GM18517 (cell line): ENCODE data around the gene EPHB3.
"Not testable (repeated sequence)": the region's sequence is repeated elsewhere in the genome, so short reads cannot be mapped to it uniquely, and the experiment has no call there.

Source experiments
- ATAC-seq: cut with Tn5 transposase; IDR thresholded peaks from one replicate; pipeline ENCODE4 v1.9.1; 2021; ENCODE audit warnings: mild to moderate bottlenecking, moderate library complexity; ENCODE audit not compliant: unreplicated experiment

The EPHB3 gene

DNA sequence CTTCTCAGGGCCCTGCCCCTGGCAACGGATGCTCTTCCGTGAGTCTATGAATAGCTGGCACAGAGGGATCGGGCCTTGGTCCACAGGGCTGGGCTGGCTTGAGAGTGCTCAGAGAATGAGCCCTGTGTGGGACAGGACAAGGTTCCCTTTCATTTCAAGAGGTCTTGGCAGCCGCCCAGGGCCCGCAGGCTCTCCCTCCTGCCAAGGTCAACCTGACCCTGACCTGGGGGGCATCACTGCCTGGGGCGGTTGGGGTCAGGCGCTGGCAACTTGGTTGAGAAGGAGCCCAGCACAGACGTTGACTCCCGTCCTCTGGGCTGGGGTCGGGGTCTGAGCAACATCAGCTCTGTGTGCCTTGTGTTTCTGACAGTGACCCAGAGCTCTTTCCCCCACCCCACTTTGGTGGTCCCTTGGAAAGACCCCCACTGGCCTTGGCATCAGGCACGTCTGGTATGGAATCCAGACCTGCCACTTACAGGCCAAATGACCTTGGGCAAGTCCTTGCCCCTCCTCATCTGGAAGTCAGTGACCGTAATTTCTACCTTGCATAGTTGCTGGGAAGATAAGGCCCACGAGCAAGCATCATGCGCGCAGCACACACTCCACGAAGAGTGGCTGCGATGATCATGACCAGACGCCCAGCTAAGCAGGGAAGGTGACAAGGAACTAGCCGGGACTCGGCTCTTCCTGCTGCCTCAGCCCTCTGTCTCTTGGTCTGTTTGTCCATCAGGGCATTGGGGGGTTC lies 36.4 kb downstream of the EPHB3 start:
- no peak for ATAC-seq

DNA sequence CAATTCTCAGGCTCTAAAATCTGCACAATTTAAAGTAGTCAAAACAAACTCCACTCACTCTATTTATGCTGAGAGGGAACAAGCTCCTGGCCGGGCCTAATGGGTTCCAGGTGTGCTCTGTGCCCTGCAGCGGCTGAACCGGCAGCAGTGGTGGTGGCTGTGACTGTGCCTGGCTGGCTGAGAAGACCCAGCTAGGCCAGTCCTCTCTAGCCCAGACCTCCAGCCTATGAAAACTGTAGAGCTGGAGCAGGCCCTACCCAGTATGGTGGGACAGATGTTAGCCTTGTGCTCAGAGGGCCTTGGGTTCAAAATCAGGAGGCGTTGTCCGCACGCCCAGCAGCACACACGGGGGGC lies 37.0 kb downstream of the EPHB3 start:
- ATAC-seq: no peak

DNA sequence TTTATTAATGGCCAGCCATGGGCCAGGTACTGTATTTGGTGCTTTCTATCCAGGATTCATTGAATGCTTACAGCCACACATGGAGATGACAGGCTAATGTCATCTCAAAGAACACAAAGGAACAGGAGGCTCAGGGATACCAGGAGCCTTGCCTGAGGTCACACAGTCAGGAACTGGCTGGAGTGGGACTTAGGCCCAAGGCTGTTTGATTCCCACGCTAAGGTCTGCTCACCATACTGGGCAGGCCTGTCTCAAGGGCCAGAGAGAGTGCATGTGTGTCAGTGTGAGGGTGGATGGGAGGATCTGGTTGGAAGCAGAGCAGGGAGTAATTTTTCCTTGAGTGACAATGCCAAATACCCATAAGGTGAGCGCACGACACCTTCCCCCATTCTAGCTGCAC lies 37.6 kb downstream of the EPHB3 start:
- no peak for ATAC-seq

DNA sequence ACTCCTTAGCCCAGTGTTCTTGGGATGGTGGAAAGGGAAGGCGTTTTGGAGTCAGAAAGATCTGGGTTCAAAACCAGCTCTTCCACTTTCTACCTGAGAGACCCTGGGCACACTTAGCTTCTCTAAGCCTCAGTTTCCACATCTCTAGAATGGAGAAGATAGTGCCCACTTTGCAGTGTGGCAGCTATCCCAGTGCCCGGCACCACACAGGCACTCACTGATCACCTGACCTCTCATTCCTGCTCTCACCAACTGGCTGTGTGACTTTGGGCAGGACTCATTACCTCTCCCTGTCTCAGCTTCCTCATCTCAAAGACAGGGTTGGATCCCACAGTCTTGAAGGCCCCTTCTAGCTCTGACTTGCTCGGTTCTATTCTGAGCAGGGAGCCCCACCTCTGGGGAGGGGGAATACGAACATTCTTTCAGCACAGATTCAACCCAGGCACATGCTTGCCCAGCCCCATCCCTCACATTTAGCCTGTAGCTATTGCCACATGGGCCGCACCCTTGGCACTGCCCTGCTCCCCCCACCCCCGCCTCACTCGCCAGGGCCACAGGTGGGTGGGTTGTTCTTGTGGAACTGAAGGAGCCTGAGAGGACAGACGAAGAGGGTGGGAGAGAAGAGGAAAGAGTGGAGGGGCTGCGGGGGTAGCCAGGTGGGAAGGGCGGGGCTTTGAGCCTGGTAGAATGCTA lies 39.2 kb downstream of the EPHB3 start:
- ATAC-seq: no peak

DNA sequence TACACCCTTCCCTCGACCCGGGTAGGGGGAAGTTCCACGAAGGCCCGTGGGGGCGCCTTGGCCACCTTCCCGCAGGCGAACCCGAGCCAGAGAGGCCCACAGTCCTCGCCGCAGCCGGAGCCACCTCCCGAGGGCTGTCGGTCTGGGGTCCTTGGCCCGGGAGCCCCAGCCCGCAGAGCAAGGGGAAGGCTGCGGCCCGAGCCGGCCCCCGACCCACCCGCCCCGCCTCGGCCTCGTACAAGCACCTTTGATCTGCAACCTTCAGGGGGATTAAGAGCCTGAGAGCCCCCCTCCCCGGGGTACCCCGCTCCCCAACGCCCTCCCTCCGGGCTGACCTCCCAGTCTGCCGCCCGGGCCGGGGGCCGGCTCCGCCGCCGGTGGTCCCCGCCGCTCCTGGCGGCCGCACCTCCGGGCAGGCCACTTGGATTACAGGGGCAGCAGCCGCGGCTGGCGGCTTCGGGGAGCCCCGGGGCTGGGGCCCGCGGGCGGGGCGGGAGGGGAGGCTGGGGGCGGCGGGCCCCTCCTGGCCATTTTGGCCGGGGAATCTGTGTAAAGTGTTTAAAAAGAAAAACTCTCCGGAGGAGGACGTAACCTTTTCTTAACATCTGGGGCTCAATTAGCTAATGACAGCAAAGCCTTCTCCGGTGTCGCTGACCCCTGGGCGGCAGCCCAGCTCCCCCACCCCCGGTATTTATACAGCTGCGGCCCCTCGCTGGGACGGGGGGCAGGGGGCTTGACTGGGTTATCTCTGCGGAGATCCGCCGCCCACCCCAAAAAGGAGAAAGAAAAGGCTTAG lies 40.2 kb downstream of the EPHB3 start:
- ATAC-seq: no peak

DNA sequence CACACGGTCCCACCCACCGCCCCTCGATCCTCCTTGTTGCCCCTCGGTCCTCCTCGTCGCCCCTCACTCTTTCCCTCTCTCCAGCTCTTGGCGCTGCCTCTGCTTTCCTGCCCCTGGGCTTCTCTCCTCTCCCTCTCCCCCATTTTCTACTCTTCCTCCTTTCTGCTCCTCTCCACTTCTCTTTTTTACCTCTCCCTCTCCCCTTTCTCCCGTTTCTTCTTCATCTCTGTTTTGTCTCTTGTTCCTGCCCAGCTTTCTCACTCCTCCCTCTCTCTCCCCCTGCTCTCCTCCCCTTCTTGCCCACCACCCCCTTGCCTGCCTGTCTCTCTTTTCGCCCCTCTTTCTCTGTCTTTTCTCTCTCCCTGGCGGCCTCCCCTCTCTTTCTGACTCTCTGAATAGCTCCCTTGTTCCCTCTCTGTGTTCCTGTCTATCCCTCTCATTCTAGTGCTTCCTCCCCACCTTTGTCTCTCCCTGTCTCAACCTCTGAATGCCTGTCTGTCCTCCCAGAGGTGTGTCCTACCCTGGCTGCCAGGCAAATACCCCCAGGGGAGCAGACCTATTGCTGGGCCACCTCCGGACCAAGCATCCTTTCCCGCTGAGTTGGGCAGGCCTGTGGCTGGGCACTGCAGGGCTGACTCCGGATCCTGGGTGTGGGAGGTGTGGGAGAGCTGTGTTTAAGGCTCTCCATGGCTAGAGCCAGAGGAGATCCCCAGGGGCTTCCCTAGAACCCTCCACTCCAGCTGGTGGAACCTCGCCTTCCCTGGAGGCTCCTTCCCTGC lies 41.0 kb downstream of the EPHB3 start:
- no peak for ATAC-seq

DNA sequence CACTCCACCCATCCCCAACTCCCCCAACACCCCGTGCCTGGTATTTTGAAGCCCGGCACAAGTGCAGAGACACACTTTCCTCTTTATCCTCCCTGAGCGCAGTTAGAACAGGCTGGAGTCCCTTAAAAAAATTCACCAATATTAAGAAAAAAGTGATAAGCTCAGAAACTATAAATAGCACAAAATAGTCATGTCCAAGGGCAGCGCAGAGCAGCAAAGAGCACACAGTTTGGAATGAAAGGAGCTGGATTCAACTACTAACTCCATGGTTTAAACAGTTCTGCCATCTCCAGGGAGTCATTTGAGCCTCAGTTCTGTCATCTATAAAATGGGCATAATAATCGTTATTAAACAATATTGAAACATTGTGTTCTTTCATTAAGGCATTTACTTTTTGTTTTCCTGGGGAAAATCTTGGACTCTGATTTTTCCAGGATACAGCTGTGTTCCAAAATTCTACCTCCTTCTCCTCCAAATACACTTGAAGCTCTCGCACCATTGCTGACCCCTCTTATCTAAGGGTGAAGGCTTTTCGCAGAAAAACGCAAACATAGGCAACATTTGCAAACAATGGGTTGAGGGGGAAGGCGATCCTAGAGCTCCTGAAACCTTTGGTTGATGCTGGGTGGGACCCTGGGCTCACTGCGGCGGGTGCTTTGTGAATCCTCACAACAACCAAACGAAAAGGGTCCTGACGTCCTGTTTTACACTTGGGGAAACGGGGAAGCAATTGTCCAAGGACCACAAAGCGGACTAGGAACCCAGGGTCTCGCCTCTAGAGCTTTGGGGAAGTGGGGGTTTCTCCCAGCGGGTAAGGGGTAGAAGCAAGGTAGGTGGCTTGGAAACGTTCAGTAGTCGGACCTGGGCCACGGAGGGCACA lies 41.8 kb downstream of the EPHB3 start:
- ATAC-seq: no peak

DNA sequence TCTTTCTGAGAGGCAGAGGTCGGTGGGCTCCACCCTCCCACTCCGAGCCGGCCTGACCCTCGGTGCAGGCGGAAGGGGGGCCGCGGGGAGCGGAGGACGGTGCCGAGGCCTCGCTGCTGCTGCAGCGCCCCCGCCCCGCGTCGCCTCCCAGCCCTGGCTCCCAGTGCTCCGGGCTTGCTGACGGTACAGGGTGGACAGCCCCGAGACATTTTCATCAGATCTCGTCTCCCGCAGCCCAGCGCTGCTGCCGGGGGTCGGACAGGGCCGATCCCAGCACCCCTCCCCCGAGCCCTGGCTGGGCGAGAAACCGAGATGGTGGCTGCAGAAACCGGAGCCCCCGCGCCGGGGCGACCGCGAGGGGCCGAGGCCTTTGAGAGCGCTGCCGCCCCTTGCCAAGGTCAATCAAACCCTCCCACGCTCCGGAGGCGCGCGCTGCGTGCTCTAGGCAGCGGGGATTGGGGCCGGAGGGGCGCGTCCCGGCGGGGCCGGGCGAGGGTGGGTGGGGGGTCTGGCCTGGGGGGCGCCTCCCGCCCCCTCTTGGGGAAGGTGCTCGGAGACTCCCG lies 42.5 kb downstream of the EPHB3 start:
- ATAC-seq: no peak

DNA sequence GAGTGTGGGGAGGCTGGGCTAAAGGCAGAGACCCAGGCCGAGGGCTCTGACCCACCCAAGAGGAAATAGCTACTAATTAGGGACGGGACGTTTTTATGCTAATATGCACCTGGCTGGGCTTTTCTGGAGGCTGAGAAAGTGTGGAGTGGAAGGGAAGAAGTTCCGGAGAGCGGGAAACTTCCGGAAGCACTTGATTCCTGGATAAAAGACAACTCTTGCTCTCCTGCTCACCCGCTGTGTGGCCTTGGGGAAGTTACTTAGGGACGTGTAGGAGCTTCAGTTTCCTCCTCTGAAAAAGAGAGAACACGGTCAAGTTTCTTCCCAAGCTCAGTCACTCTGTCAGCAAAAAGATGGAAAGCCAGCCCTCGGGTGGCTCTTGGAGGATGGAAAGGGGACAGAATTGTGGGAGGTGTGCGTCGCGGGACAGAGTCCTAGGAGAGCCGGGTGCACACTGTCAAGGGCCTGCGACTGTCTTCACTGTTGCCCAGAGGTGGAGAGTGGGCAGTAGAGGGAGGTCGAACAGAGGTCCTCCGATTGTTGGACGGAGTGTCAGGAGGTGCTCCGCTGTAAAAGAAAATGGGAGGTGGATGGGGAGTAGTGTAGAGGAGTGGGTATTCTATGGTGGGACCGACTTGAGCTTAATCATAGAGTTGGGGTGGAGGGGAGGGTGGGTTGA lies 43.2 kb downstream of the EPHB3 start:
- no peak for ATAC-seq

DNA sequence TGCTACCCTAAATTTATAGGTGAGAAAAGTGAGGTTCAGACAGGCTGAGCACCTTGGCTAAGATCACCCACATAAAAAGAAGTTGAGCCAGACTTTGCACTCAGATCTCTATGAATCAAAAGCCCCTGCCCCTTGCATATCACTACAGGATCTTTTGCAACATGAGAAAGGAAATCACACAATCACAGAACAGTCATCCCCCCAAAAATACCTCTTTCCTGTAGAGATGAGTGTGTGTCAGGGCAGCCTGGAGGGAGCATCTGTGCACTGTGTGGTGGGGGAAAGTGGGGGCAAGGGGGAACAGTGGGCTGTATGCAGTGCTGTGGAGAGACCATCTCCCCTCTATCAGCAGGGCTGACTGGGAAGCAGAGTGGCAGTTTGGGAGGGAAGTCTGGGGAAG lies 46.6 kb downstream of the EPHB3 start:
- ATAC-seq: no peak

DNA sequence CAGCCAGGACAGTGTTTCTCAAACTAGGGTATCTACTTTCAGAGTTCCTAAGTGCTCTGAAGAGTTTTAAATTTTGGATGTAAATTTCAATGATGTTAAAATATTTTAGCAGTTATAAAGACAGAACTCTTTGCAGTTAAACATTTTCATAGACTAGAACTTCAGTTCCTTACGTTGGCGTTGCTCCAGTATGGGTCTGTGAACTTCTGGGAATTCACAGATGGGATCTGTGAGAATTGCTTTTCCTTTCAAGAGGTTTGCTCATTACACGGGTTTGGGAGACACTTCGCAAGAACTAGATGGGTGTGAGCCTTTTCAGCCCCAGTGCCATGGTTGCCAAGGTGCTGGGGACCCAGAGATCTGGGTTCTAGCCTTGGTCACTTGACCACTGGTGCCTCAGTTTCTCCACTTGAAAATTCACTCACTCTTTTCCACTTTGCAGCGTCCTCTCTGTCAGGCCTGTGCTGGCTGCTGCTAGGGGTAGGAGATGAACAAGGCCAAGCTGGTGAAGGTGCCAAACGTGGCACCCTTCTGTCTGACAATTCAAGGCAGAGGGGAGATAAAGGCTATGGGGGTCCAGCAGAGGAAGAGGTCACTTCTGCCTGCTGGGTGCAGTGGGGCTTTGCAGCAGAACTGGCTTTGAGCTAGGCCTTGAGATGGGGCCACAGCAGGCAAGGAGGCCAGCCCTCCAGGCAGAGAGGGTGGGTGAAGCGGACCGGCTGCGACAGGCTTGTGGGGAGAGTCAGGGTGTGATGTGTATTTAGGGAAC lies 48.1 kb downstream of the EPHB3 start:
- ATAC-seq: no peak

DNA sequence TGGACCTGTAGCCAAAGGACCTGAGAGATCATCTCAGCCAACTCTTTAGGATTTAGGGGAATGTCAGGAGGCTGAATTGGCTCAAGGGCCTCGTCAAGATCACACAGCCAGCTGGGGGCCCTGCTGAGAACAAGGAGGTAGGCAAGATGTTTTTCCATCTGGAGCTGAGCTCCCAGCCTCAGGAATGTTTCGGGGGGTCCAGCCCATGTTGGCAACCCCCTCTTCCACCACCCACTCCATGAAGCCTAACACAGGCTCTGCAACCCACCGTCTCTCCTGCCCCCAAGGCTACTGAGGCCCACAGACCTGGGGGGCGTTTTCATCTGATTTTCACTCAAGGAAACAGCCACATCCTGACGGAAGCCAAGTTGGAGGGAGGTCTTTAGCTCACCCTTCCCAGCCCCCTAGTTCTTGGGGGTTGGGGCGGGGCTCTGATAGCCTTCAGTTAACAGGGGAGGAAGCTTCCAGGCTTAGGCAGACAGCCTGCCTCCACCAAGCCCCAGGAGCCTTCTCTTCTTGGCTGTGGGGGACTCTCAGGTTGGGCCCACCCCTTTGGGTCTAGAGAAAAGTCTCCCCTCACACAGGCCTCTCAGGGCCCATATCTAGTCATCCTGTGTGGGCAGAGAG lies 48.8 kb downstream of the EPHB3 start:
- ATAC-seq: no peak

DNA sequence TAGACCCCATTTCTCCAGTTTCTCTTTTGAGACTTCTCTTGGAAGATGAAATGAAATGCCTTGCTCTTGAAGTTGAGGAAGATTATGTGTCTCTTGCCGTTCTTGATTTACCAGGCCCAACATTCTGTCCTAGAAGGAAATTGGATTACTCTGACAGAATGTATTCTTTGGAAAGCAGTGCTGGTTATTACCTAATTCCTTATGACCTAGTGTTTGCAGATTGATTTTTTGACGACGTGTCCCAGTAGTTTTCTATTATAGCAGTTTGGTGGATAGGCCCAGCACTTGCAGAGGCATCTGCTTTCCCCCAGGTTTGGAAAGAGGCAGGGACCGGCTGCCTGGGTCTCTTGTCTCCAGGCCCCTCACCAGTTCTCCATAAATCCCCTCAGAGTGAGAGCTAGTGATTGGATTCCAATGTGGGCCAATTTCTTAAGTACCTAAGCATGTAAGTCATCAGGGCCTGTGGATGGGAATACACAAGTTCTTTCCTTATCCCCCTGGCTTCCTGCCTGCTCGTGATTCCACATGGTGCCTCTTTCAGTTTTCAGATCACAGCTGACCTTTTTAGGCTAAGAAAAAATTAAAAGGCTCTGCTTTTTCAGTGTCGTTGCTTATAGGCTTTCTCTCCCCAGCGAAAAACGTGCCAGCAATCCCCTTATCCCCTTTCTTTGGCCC lies 50.2 kb downstream of the EPHB3 start:
- ATAC-seq: no peak

DNA sequence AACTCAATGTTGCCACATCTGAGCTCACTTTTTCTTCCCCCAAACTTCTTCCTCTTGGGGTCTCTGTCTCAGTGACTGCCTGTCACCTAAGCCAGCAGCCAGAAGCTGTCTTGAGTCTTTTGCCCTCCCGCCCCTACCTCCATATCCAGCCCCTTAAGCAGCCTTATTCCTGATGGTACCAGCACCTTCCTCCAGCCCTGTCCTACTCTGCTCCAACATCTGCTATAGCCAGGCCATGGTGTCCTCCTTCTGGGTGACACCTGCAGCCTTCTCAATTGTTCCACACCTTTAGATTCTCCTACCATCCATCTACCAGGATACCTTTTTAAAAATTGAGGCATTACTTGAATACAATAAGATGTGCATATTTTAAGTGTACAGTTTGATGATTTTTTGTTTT lies 53.8 kb downstream of the EPHB3 start:
- no peak for ATAC-seq

DNA sequence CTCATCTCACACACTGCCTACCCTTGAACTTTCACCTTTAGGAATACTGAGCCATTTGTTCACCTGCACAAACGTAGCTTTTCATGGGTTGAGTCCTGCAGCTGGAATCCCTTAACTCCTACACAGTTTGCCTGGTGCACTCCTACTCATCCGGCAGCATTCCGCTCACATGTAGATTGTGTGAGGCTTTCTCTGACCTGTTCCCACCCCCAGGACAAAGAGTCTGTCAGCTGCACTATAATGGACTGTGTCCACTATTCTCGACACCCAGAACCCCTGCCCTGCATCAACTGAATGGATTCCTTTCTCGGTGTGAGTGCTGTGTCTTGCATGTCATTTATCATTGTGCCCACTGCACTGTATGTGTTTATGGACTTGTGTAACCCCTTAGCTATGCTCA lies 54.9 kb downstream of the EPHB3 start:
- ATAC-seq: no peak

DNA sequence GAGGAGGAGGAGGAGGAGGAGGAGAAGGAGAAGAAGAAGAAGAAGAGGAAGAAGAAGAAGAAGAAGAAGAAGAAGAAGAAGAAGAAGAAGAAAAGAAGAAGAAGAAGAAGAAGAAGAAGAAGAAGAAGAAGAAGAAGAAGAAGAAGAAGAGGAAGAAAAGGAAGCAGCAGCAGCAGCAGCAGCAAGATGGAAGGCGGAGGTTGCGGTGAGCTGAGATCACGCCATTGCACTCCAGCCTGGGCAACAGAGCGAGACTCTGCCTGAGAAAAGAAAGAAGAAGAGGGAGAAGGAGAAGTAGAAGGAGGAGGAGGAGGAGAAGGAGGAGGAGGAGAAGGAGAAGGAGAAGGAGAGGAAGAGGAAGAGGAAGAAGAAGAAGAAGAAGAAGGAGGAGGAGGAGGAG lies 55.7 kb downstream of the EPHB3 start:
- ATAC-seq: not testable (repeated sequence)

DNA sequence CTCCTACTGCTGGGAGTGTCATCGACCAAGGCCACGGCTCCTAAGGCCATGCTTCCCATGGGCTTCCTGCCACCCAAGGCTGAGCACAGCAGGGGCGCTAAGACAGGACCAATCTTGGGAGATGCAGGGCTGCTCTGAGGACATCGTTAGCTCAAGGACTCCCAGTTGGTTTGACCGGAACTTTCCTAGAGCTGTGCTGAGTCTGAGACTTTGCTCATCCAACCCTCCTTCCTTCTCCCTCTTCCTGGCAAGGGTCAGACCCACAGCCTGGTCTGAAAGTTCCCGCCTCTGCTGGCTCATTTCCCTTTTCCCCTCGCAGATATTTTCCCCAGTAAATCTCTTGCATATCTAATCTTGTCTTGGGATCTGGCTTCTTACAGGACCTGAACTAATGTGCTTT lies 57.2 kb downstream of the EPHB3 start:
- ATAC-seq: no peak

DNA sequence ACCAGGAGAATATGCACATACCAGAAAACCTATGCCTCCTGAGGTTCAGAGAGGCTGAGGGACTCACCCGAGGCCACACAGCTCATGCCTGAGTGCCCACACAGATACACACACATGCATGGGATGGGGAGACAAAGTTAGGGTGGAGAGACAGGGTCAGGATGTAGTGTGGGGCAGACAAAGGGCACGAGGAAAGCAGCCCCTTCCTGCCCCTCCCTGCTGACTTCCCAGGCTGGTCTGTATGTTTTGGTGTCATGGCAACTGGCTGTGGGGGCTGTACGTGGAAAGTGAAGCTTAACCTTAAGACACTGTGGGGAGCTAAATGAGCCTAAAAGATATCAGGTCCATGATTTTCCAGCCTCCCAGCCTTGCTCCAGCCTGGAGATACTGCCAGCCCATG lies 57.8 kb downstream of the EPHB3 start:
- ATAC-seq: no peak
